Lower leg skin (tissue), 3 donors: ENCODE measurements around the gene DDX49.

Experiments used
- CTCF ChIP-seq, 3 donors: fragments of 450-650 bp; IDR thresholded peaks; one replicate each; pipeline ENCODE4 v1.5.1; 2016; ENCODE audit warnings: antibody characterized with exemption in 3 of 3, mild to moderate bottlenecking in 3 of 3, moderate library complexity in 2 of 3
- POLR2A ChIP-seq, 2 donors: fragments of 450-650 bp; IDR thresholded peaks; one replicate each; pipeline ENCODE4 v1.6.1; 2016 to 2017; ENCODE audit warnings: antibody characterized with exemption in 2 of 2, mild to moderate bottlenecking in 1 of 2, moderate library complexity in 1 of 2

GRCh38 chr19:18928018-18928805, 8.7 kb downstream of the DDX49 start:
- TF ChIP-seq CTCF (IDR thresholded peaks at IDR 0.05): no peak
- TF ChIP-seq POLR2A (IDR thresholded peaks at IDR 0.05): no peak
